H4 (cell line): ENCODE data around the gene FAM241A. TPM values are rescaled to one million over a fixed set of nuclear protein-coding genes. Genes with fewer than 3 reads are reported as not detected.
A peak's percentile ranks its signal among the peaks of the same experiment; 100 is the strongest.
"Not testable (repeated sequence)": the region's sequence is repeated elsewhere in the genome, so short reads cannot be mapped to it uniquely, and the experiment has no call there.

Experiments used
- DNase-seq: peaks from one replicate; pipeline ENCODE4 v3.0.0-alpha.2; 2015; ENCODE audit warnings: low spot score
- total RNA-seq: library from RNA; depleted of rRNA; stranded (reverse); fragments of >200 nt; shearing (Covaris generic); gene quantifications from 2 replicates; pipeline ENCODE4 v1.2.3, GENCODE V29; 2014

FAM241A gene
- total RNA-seq, 1 experiment from 2014 or later: 2.6 TPM

DNA sequence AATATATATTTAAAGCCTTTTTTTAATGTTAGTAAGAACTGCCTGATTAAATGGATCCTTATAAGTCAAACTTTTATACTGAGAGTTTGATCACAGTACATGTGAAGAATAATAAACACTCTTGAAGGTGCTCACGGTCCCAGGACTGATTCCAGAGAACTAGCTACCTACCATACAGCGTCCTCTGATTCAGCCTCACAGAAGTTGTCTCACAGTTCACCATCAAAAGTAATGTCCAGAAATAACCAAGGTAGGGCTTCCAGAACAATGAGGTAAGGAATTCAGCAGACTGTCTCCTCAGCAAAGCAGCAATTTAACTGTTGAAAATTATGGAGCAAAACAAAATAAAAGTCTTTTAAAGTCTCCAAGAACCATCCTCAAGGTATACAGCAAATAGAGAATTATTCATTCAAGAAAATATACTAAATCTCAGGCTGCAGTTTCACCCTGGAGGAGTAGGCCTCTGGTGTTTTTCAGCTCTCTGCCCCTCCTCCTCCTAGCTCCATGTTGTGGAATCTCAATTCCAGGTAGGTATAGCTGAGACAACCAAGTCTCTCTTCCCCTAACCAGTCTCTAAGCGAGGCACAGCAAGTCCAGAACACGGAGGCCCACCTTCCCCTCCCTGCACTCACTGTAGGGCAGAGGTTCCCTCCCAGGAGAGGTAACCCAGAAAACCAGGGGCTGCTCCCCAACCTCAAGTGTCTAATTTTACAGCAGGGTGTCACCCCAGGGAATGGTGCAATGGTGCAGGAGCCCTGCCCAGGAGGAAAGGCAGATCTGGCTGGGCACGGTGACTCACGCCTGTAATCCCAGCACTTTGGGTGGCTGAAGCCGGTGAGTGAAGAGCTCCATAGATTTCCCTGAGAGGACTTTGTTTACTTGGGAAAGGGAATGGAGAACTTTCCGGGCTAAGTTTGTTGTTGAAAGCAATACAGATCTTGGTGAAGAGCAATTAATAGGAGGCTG is 28.6 kb downstream of the FAM241A start:
- DNase-seq: peak; percentile 59

DNA sequence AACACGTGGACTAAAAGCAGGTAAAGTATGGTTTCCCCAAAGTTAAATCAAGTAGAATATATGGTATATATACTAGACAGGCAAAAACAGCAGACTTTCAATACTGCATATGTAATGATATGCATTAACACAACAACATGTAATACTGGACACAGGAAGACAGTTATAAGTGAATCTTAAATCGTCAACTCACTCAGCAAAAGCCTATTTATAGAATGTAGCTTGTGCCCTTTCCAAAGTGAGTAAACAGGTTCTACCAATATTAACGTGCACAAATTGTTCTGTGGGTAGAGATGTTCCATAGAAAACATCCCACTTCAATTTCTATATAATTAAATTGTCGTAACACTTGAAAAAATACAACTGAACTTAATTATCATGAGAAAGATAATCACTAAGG is 30.6 kb downstream of the FAM241A start:
- no peak for DNase-seq

GRCh38 chr4:112176596-112176995 is 31.3 kb downstream of the FAM241A start:
- DNase-seq: no peak

DNA sequence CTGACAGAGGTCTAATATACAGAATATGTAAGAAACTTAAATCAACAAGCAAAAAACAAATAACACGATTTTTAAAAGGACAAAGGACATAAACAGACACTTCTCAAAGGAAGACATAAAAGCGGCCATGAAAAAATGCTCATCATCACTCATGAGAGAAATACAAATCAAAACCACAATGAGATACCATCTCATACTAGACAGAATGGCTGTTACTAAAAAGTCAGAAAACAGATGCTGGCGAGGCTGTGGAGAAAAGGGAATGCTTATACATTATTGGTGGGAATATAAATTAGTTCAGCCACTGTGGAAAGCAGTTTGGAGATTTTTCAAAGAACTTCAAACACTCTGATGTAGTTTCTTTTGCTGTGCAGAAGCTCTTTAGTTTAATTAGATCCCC is 33.5 kb downstream of the FAM241A start:
- DNase-seq: not testable (repeated sequence)

DNA sequence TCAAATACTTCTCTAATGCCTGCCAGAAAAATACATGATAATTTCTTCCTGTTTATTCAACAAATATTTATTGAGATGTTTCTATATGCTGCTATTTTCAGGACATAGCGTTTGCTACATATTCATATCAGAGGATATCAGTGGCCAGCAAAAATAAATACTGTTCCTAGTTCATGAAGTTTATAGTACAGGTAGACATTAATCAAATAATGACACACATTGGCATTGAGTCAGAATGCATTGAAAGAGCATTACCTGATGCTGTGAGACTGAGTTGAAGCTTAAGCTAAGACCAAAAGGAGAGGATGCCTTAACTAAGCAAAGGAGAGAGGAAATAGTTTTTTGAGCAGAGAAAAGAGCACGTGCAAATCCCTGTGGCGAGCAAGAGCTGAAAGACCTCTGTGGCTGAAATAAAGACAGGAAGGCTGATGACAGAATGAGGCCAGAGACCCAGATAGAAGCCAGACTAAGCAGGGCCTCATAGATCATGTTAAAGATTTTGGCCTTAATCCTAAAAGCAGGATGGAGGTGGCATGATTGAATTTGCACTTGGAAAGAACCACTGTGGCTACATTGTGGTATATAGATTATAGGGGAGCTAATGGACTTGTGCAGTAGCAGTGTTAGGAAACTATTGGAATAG is 36.2 kb downstream of the FAM241A start:
- DNase-seq: no peak

GRCh38 chr4:112182604-112183003 is 37.4 kb downstream of the FAM241A start:
- no peak for DNase-seq

DNA sequence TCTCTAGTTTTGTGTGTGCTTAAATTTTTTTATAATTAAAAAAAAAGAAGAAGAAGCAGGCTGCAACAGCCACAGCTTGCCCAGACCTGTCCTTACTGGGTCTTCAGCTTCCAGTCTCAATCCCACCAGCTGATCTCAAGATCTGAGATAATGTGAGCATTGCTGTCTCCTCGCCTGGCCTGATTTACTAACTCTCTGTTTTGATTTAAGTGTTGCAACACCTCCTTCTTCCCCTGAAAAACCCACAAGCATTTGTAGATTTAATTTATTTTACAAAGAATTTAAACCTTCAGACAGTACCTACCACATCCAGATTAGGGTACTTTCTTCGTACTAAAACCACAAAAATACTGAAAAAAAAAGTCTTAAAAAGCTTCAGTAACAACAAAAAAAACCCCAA is 38.0 kb downstream of the FAM241A start:
- DNase-seq: peak; percentile 7

DNA sequence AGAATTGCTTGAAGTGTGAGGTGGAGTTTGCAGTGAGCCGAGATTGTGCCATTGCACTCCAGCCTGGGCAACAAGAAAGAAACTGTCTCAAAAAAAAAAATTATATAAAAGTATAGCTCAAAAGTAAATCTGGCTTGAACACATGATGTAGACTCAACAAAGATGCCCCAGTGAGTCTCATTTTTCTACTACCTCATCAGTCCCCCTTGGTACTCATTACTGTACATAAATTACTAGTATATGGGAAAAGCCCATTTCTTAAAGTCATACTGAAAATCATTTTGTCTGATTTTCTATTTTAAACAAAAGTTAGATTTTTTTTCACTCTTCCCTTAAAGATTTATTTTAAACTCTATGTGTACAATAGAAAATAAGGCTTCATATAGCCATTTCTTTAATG is 39.2 kb downstream of the FAM241A start:
- DNase-seq: no peak

DNA sequence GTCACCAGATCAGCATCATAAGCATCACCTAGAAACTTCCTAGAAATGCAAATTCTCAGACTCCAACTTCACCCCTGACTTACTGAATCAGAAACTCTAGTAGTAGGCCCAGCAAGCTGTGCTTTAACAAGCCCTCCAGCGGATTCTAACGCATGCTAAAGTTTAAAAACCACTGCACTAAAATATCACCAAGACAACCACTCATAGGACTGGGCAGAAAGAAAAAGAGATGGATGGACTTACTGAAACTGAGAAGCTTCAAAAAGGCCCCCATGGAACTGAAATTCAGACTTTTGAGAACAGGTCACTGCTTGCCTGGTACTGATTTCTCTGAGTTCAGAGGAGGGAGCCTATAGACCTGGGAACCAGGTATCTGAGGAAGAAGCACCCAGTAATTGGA is 40.1 kb downstream of the FAM241A start:
- no peak for DNase-seq

DNA sequence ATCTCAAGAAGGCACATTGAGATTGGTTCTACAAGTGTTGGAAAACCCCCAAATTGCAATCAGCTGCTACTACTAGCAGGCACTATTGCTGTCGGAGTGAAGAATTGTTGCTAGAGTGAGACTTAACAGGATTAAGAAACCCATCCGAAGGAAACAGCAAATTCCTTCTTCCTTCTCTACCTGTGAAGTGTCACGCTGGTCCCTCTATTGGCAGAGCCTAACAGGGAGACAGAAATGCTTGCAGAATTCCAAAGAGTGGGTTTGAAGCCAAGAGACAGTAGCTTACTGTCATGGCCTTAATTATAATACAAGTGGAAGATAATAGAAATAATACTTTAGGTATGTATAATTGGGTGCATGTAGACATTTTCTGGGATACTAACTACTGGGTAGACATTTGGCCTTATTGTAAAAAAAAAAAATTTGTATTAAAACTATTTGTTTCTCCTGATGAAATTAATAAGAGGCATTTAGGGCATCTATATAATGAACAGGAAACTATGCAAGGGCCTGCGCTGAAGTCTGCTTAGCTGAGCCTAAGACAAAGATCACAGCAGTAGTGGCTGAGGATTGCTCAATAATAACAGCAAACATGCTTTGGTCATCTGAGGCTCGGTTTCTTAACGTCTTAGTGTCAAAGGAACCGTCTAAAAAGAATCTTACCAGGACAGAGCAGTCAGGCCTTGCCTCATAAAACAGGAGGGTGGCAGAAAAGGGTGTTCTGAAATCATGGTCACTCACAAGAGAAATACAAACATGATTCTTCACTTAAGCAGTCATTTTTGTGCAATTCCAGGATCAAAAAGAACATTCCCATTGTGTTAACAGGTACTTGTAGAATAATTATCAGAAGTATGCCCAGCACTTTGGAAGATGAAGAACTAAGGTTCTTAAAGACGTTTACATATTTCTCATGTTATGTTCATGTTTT is 40.8 kb downstream of the FAM241A start:
- DNase-seq: no peak

DNA sequence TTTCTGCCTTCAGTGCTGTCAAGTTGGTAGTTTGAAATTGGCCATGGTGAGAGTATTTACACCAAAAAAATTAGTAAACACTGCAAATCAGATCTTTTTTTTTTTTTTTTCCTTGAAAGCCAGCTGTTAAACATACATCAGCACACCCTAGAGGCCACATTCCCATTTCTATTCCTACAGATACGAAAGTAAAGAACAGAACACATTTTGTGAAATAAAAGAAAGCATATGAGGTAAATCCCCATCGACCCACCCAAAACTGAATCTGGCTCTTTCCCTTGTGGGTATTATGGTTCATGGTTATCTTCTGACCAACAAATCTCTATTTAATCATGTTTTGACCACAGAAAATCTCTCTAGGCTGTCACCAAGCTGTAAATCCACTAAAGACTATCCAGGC is 44.5 kb downstream of the FAM241A start:
- DNase-seq: peak; percentile 10

DNA sequence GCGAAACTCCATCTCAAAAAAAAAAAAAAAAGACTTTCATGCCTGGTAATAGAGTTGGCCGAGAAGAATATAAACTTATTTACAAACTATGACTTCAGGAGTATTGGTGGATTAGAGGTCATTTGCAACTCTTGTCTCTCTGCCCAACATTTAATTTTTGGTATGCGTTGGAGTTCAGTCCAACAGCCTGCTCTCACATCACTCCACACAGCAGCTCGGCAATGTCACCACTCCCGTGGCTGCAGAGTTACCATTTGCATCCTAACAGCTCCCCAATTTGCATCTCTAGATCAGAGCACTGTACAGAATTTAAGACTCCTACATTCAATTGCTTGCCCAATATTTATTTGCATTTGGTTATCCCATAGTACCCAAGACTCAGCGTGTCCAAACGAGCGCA is 45.4 kb downstream of the FAM241A start:
- no peak for DNase-seq

DNA sequence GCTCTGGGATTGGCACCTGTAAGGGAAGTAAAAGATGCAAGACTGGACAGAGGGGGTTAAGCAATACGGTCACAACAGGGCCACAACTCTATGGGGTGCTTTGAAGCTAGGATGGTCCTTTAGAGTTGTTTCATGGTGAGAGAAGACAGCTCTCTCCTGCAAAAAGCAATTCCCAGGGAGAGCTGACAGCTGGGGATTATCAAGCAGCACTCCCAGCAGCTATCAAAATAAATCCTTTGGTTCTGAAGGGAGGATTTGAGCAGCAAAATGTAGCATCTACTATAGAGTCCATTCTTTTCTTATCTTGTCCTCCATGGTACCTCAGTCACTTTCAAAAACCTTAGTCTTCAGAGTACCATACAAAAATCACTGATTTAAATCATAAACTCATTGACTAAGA is 51.2 kb downstream of the FAM241A start:
- no peak for DNase-seq

DNA sequence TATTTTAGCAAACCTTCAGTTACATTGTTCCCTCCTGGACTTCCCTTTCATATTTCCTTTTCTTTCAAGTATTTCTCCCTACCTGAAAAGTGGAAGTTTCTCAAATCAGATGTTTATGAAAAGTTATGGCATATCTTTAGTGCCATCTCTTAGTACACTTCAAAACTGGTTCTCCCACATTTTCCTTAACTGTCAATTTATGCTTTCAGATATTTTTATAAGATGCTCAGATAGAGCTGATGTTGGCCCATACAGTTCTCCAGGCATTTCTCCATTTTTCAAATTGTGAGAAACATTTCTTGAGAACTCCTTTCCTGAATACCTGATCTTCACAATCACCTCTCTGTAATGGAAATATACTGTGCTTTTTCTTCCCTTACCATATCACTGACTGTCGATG is 53.8 kb downstream of the FAM241A start:
- DNase-seq: no peak

- DNase-seq: no peak
Measured at GRCh38 chr4:112201915-112202505, 56.8 kb downstream of the FAM241A start.

- DNase-seq: no peak
Measured at GRCh38 chr4:112203593-112203992, 58.3 kb downstream of the FAM241A start.

GRCh38 chr4:112206431-112206830 is 61.2 kb downstream of the FAM241A start:
- no peak for DNase-seq

GRCh38 chr4:112208137-112209095 is 63.2 kb downstream of the FAM241A start:
- not testable (repeated sequence) for DNase-seq

DNA sequence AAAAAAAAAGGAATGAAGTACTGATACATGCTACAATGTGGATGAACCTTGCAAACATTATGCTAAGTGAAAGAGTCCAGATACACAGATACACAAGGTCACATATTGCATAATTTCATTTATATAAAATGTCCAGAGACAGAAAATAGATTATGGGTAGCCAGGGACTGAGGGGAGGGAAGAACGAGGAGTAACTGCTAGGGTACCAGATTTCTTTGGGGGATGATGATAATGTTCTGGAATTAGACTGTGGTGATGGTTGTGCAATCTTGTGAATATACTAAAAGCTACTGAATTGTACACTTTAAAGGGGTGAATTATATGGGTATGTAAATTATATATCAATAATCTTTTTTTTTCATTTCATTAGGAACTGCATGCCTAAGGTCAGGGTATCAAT is 65.5 kb downstream of the FAM241A start:
- no peak for DNase-seq

- no peak for DNase-seq
Measured at GRCh38 chr4:112213091-112213490, 67.8 kb downstream of the FAM241A start.
